Loucy (cell line): Measurements from ENCODE around the gene PTMS.

Source experiments
- H2AFZ ChIP-seq: fragments of 200-600 bp; sonication (generic); 2 replicates; pipeline ENCODE4 v1.6.0; 2016; ENCODE audit warnings: antibody characterized with exemption, mild to moderate bottlenecking, low read length, moderate library complexity
- H3F3A ChIP-seq: fragments of 200-600 bp; 2 replicates; pipeline ENCODE4 v1.6.0; 2016; ENCODE audit warnings: antibody characterized with exemption, low read depth, mild to moderate bottlenecking
- H3K27me3 ChIP-seq: fragments of 200-600 bp; sonication (generic); 2 replicates; pipeline ENCODE4 v1.6.1; 2014; ENCODE audit warnings: low read length, mild to moderate bottlenecking; ENCODE audit not compliant: insufficient read depth, poor library complexity, severe bottlenecking
- H3K36me3 ChIP-seq: fragments of 200-600 bp; sonication (generic); 2 replicates; pipeline ENCODE4 v1.6.1; 2016; ENCODE audit warnings: low read length; ENCODE audit not compliant: insufficient read depth
- H3K4me1 ChIP-seq: fragments of 200-600 bp; sonication (generic); 2 replicates; pipeline ENCODE4 v1.5.1; 2014; ENCODE audit warnings: low read length, mild to moderate bottlenecking; ENCODE audit not compliant: insufficient read depth, poor library complexity, severe bottlenecking
- H3K4me2 ChIP-seq: fragments of 200-600 bp; sonication (generic); 2 replicates; pipeline ENCODE4 v1.6.0; 2014; ENCODE audit warnings: antibody characterized with exemption, low read length, low read depth, mild to moderate bottlenecking; ENCODE audit not compliant: poor library complexity, severe bottlenecking
- H3K4me3 ChIP-seq: fragments of 200-600 bp; sonication (generic); 2 replicates; pipeline ENCODE4 v1.5.1; 2014; ENCODE audit warnings: low read length, mild to moderate bottlenecking, mixed read lengths; ENCODE audit not compliant: poor library complexity, severe bottlenecking
- H3K79me2 ChIP-seq: fragments of 200-600 bp; sonication (generic); 2 replicates; pipeline ENCODE4 v1.6.1; 2014; ENCODE audit warnings: low read length; ENCODE audit not compliant: insufficient read depth
- H3K9ac ChIP-seq: fragments of 200-600 bp; sonication (generic); 2 replicates; pipeline ENCODE4 v1.6.0; 2014; ENCODE audit warnings: mild to moderate bottlenecking, low read depth, low read length, moderate library complexity; ENCODE audit not compliant: poor library complexity, severe bottlenecking
- H3K9me2 ChIP-seq: fragments of 200-600 bp; sonication (generic); replicated peaks from 2 replicates; pipeline ENCODE4 v1.6.1; 2016; ENCODE audit warnings: low read depth, low read length, mixed read lengths
- H3K9me3 ChIP-seq: fragments of 200-600 bp; sonication (generic); 2 replicates; pipeline ENCODE4 v1.6.1; 2014; ENCODE audit warnings: mild to moderate bottlenecking, antibody characterized with exemption, low read length, low read depth; ENCODE audit not compliant: insufficient read depth
- H4K20me1 ChIP-seq: fragments of 200-600 bp; sonication (generic); 2 replicates; pipeline ENCODE4 v1.6.0; 2014; ENCODE audit warnings: antibody characterized with exemption, low read length, mild to moderate bottlenecking; ENCODE audit not compliant: insufficient read depth, poor library complexity, severe bottlenecking
- CTCF ChIP-seq: fragments of 200-600 bp; sonication (generic); conservative IDR thresholded peaks from 2 replicates; pipeline ENCODE4 v1.5.1; 2014; ENCODE audit warnings: mild to moderate bottlenecking, antibody characterized with exemption, low read length
- EZH2phosphoT487 ChIP-seq: fragments of 200-600 bp; IDR thresholded peaks from 2 replicates; pipeline ENCODE4 v1.6.1; 2018; ENCODE audit warnings: antibody characterized with exemption, mild to moderate bottlenecking, moderate library complexity, borderline replicate concordance

PTMS gene

GRCh38 chr12:6768990-6769389, 2.8 kb downstream of the PTMS start:
- peak overlapping the region; percentile 72 for H3K9ac ChIP-seq
- H3K9me2 ChIP-seq = no peaks in the 10 kb centered on the region
- 0 out of 2 replicates have a peak, but pooled peaks cover 5% of the 10 kb centered on the region for H3F3A ChIP-seq
- H3K79me2 ChIP-seq = peaks cover 42% of the 10 kb centered on the region
- no peak overlapping the region for H2AFZ ChIP-seq
- H3K4me3 ChIP-seq = peak overlapping the region; percentile 73
- peaks cover 41% of the 10 kb centered on the region for H3K4me1 ChIP-seq
- peak overlapping the region; percentile 93 for H3K4me2 ChIP-seq
- no peaks in the 10 kb centered on the region for H3K9me3 ChIP-seq
- no peaks in the 10 kb centered on the region for H3K27me3 ChIP-seq
- H3K36me3 ChIP-seq = peaks cover 3% of the 10 kb centered on the region; the same call in 1 of the 2 replicates
- peaks cover 19% of the 10 kb centered on the region for H4K20me1 ChIP-seq
- TF ChIP-seq CTCF = no peak
- no peak for TF ChIP-seq EZH2phosphoT487

DNA sequence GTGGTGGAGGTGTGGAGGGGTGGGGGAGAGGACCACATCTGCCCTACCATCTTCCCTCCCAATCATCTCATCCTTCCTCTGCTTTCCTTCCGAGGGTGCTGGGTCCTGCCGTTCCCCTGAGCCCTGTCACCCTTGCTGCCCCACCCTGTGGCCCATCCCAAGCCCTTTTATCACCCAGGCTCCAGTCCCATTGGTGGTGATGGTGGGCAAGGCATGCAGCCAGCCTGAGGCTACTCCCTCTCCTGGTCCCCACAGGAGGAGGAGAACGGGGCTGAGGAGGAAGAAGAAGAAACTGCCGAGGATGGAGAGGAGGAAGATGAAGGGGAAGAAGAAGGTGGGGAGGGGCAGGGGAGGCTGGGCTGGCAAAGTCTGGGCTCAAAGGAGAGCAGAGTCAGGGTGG, 3.5 kb downstream of the PTMS start:
- Histone ChIP-seq H3K36me3 (peaks cover 3% of the 10 kb centered on the region; the same call in 1 of the 2 replicates), H3K4me1 (peaks cover 38% of the 10 kb centered on the region), H2AFZ (no peak overlapping the region), H3K9me2 (no peaks in the 10 kb centered on the region), H3K79me2 (peaks cover 42% of the 10 kb centered on the region), H3K4me2 (peak overlapping the region; percentile 93), H3K9ac (no peak overlapping the region), H3F3A (0 out of 2 replicates have a peak, but pooled peaks cover 5% of the 10 kb centered on the region), H3K27me3 (no peaks in the 10 kb centered on the region), H3K4me3 (peak overlapping the region; percentile 73), H3K9me3 (no peaks in the 10 kb centered on the region), H4K20me1 (peaks cover 19% of the 10 kb centered on the region)
- TF ChIP-seq CTCF = no peak
- no peak for TF ChIP-seq EZH2phosphoT487

- Histone ChIP-seq H3K4me1 (peaks cover 33% of the 10 kb centered on the region), H3K9ac (no peak overlapping the region), H3K79me2 (peaks cover 42% of the 10 kb centered on the region), H3K4me3 (no peak overlapping the region), H3K9me3 (no peaks in the 10 kb centered on the region), H3K4me2 (no peak overlapping the region), H2AFZ (no peak overlapping the region), H4K20me1 (peaks cover 19% of the 10 kb centered on the region), H3K36me3 (peaks cover 3% of the 10 kb centered on the region; the same call in 1 of the 2 replicates), H3K27me3 (no peaks in the 10 kb centered on the region), H3K9me2 (no peaks in the 10 kb centered on the region), H3F3A (0 out of 2 replicates have a peak, but pooled peaks cover 4% of the 10 kb centered on the region)
- TF ChIP-seq EZH2phosphoT487 (no peak), CTCF (no peak)
Observed at GRCh38 chr12:6770094-6770493, 3.9 kb downstream of the PTMS start.
